H7 (cell line): Measurements from ENCODE around the gene PSMG4. TPM values are rescaled to one million over a fixed set of nuclear protein-coding genes. Genes with fewer than 3 reads are reported as not detected.

Source experiments
- DNase-seq: peaks from one replicate; pipeline ENCODE4 v3.0.0; 2012
- H3K27me3 ChIP-seq: 2 replicates; pipeline ENCODE4 v1.6.0; 2011; ENCODE audit warnings: mild to moderate bottlenecking, low read length; ENCODE audit not compliant: control insufficient read depth, insufficient read depth
- H3K36me3 ChIP-seq: replicated peaks from 2 replicates; pipeline ENCODE4 v1.5.1; 2011; ENCODE audit warnings: low read length; ENCODE audit not compliant: control insufficient read depth, insufficient read depth
- H3K4me3 ChIP-seq: 2 replicates; pipeline ENCODE4 v1.5.1; 2011; ENCODE audit warnings: low read depth, mild to moderate bottlenecking, control low read depth, low read length, moderate library complexity; ENCODE audit not compliant: insufficient read depth
- total RNA-seq: library from RNA; depleted of rRNA; stranded (reverse); fragments of >200 nt; shearing (Covaris generic); gene quantifications from 2 replicates; pipeline ENCODE4 v1.2.3, GENCODE V29; 2014

Gene PSMG4
- total RNA-seq, 1 experiment from 2014 or later: 37.9 TPM

DNA sequence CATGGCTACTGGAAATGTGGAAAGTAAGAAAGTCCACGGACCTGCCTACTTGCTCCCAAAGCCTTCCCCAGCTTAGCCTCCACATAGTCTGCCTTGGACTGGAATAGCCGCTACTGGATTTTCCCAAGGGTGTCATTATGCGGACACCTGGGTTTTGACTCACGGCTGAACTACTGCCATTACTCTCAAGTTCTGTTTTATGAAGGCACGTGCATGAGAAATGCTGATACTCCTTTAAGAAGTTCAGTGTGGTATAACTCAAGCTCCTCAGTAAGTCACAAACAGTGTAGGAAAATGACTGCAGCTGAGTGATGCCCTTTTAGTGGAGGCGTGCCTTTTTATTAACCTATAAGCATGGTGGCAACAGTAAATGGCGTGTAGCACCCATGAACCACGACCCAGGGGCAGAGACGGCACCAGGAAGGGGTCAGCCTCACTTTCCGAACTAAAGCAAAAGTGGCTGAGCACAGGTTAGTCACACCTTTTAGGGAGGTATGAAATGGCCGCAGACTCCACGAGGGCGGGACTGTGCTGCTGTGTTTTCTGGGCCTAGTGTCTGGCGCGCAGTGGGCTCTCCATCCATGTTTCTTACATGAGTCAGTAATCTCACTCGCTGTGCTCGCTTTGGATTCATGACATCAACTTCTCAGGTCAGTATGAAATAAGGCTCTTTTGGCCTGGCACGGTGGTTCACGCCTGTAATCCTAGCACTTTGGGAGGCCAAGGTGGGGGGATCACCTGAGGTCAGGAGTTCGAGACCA lies 23.9 kb downstream of the PSMG4 start:
- no peak overlapping the region for H3K4me3 ChIP-seq
- H3K36me3 ChIP-seq: peaks cover 9% of the 10 kb centered on the region
- no peak for DNase-seq
- H3K27me3 ChIP-seq: no peaks in the 10 kb centered on the region

DNA sequence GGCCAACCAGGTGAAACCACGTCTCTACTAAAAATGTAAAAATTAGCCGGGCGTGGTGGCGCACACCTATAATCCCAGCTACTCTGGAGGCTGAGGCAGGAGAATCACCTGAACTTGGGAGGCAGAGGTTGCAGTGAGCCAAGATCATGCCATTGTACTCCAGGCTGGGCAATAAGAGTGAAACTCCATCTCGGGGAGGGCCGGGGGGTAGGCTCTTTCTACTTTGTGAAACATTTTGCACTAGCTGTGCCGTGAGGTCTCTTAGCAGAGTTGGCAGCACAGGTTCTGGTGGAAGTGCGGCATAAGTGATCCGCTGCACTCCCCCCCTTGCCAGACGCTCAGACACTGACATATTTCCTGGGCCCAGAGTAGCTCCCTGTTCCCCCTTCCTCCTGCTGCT lies 24.5 kb downstream of the PSMG4 start:
- DNase-seq: no peak
- H3K36me3 ChIP-seq: peaks cover 9% of the 10 kb centered on the region
- no peaks in the 10 kb centered on the region for H3K27me3 ChIP-seq
- H3K4me3 ChIP-seq: no peak overlapping the region

DNA sequence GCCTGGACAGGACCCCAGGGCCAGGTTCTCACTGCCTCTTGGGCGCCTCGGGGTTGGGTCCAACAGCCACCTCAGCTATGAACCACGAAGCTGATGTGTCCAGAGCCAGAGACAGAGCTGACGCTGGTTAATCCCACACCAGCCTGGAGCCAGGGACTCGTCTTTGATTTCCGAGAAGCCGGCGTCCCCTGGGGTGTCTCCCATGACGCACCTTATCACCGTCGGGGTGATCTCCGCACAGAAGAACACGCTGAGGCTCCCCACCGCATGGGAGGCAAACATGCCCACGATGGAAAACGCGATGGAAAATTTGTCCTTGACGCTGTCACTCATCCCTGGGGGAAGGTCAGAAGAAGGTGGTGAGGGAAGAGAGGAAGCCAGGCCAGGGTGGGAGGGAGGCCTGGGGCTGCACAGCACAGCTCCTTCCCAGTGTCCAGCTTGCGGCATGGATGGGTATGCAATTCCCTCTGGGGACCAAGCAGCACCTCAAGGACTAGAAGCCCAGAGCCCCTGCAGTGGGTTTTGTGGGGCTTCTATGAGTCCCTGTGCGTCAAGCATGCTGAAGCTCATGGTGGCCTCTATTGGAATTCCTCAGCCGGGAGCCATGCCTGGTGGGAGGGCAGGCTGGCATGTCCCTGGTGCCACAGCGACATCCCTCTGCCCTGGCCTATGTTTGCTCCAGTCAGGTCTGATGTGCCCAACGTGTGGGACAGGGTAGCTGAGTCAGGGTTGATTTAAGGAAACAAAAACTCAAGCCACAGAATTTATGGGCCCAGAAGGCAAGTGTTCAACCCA lies 25.1 kb downstream of the PSMG4 start:
- DNase-seq: no peak
- Histone ChIP-seq H3K4me3 (no peak overlapping the region), H3K27me3 (no peaks in the 10 kb centered on the region), H3K36me3 (peaks cover 9% of the 10 kb centered on the region)

DNA sequence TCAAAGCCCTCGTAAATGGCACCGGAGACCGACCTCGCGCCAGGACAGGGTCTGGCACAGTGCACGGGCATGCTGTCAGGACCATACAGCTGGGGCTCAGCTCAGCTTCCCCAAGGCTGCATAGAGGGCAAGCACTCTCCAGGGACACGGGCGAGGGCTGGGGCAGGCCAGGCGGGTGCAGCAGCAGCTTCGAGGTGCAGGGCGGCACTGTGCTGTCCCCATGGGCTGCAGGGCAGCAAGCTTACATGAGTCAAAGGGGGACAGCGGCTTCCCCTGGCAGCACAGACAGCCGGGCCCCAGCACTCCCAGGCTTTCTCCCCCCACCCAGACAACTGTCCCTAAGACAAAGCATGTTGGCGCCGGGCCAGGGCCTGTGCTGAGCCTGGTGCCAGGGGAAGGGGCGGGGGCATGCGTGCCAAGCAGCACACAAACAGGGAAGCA lies 25.7 kb downstream of the PSMG4 start:
- Histone ChIP-seq H3K27me3 (no peaks in the 10 kb centered on the region), H3K4me3 (no peak overlapping the region), H3K36me3 (peaks cover 9% of the 10 kb centered on the region)
- DNase-seq: no peak

DNA sequence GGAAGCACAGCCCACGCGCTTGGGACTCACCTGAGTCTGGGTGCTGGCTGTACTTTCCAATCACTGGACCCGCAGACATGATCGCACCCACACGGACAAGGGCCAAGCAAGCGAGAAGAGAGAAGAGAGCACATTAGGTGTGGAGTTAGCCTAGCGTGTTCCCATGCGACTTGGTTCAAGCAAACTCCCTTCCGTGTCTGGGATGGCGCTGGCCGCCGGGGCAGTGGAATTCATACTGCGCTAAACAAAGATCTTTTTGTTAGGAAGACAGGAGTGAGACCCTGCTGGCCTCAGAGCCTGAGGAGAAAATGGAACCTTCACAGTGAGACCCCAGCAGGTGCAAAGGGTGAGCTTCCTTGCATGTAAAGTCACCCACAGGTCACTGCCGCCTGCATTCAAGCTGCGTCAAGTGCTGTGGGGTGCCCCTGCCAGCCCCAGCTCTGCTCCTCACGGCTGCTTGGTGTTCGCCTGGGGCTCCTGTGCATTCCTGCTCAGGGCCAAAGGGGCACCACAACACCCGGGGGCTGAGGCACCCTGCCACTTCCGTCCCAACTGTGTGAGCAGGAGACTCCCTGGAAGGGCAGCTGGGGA lies 26.4 kb downstream of the PSMG4 start:
- Histone ChIP-seq H3K27me3 (no peaks in the 10 kb centered on the region), H3K36me3 (peaks cover 9% of the 10 kb centered on the region), H3K4me3 (no peak overlapping the region)
- DNase-seq: no peak

DNA sequence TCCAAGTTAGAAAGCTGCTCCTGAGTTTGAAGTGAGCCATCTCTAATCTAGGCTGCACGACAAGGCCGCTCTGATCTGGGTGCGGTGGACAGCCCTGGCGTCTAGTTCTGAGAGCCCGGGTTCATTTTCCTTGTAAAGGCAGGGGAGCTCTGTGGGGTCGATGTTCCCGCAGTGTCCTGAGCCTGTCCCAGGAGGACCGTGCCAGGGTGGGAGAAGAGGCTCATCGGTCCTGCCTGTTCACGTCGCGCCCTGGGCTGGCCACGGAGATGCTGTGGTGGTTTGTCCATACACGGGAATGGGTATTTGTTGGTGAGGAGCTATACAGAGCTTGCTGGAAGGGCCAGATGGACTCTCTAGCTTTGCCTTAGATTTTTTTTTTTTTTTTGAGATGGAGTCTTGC lies 27.0 kb downstream of the PSMG4 start:
- Histone ChIP-seq H3K36me3 (peaks cover 9% of the 10 kb centered on the region), H3K4me3 (no peak overlapping the region), H3K27me3 (no peaks in the 10 kb centered on the region)
- no peak for DNase-seq

DNA sequence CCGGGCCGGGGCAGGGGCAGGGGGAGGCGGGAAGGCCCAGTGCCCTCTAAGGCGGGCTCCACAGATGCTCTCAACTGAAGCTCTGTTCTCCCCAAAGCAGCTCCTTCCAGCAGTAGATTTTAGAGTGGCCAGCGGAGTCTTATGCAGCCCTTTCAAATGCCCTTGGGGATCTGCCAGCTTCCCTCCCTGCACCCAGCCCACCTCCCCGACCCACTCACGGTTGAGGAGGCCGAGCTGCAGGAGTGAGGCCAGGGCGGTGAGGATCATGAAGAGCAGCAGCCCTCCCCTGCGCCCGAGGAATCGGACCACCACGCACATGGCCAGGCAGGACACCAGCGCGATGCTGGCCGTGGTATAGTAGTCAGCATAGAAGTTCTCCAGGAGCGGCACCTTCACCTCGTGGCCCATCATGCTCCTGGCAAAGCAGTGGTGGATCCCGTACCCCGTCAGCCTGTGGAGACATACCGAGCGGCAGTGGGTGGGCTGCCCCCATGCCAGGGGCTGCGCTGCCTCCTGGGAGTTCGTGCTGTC lies 28.0 kb downstream of the PSMG4 start:
- DNase-seq: no peak
- peaks cover 9% of the 10 kb centered on the region for H3K36me3 ChIP-seq
- no peak overlapping the region for H3K4me3 ChIP-seq
- H3K27me3 ChIP-seq: no peaks in the 10 kb centered on the region

DNA sequence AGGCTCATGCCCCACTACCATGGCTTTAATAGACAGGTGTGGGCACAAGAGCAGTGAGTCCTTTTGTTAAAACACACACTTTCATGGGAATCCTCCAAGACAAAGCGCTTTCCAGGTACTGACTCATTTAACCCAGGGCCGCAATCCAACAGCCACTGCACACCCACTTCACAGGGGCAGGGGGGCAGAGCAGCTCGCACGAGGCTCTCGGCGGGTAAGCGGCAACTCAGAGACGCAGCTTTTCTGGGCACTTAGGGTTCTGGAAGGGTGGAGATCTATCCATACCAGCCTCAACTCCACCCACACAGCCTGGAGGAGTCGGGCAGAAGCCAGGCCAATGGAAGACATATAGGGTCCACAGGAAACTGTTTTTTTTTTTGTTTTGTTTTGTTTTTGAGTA lies 28.6 kb downstream of the PSMG4 start:
- Histone ChIP-seq H3K27me3 (no peaks in the 10 kb centered on the region), H3K36me3 (peaks cover 8% of the 10 kb centered on the region), H3K4me3 (no peak overlapping the region)
- no peak for DNase-seq

DNA sequence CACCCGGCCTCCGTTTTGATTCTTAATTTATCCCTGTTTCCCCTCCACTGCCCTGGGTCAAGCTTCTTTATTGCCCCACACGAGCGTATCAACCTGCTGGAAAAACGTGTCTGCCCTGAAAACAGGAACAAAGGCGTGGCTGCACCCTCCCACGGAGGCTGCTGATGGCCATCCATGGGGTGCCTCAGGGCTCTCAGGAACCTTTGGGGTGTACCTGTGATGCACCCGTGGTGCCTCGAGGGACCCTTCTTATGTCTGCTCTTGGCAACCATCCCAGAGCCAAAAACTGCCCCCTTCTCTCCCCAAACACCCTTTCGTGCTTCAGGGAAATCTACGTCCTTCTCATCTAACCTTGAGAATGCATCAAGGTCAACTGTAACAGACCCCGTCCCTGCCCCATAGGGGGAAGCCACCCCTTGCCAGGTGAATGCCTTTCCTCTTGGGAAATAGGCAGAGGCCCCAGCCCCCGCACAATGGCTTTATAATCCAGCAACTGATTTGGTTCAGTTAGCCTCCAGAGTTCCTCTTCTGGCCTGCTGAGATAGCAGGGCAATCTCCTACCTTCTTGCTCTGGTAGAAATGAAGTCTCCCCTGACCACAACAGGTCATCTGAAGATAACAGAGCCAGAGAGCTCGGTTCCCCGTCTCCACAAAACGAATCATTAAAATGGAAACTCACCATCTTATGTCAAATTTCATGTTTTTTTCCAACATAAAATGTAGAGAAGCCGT lies 29.4 kb downstream of the PSMG4 start:
- DNase-seq: no peak
- no peaks in the 10 kb centered on the region for H3K27me3 ChIP-seq
- H3K4me3 ChIP-seq: no peak overlapping the region
- peaks cover 6% of the 10 kb centered on the region for H3K36me3 ChIP-seq

DNA sequence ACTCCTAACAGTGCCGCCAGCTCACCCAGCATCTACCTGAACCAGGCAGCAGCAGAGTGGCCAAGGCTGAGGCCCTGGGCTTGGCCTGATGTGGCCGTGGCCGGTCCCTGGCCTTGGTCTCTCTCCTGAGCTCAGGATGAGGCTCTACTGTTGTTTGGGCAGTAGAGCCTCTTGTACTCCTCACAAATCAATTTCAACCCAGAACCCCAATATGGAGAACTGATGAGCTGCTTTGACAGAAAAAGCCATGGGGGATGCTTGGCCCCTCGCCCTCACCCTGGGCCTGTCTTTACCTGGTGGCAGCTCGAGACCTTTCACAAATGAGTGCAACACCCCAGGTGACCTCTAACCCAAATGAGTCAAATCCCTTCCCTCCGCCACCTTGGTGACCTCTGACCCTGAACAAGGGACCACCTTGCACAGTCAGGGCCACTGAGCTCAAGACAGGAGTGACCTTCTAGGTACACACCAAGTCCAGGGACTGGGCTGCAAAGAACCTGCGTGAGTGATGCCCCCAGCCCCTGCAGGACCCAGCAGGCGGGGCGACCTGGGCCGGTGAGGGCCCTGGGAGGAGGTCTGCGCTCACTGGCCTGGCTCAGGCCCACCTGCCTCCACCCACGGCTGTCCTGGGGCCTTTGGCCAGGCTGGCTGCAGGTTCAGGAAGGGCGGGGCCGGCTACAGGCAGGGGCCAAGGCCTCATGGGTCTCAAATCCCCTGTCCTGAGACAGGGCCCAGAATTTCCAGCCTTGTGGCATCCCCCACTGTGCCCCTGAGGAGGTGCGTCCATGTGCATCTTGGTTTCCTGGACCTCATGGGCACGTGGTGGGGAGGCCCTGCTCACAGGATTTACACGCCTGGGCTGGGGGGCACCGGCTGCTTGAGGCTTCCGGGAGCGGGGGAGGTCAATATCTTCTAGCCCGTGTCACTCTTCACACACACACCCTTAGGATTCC lies 30.2 kb downstream of the PSMG4 start:
- no peak for DNase-seq
- H3K27me3 ChIP-seq: no peaks in the 10 kb centered on the region
- H3K36me3 ChIP-seq: peaks cover 1% of the 10 kb centered on the region

DNA sequence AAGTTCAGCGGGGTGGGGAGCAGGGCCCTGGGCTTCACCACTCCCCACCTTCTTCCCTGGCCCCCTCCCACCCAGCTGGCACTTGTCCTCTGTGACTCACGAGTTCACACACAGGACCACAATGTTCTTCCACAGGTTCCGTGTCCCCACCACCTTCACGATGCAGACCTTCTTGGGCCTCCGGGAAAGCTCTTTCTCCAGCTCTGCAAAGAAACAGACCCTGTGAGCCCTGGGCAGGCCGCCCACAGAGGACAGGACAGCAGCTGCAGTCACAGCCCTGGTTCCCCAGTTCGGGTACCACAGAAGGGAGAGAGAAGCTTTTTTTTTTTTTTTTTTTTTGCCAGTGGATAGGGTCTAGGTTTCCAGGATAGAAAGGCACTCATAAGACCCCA lies 30.9 kb downstream of the PSMG4 start:
- no peak for DNase-seq
- H3K4me3 ChIP-seq: no peak overlapping the region

More for the DNA sequence above, 30.2 kb downstream of the PSMG4 start:
- no peak overlapping the region for H3K4me3 ChIP-seq

DNA sequence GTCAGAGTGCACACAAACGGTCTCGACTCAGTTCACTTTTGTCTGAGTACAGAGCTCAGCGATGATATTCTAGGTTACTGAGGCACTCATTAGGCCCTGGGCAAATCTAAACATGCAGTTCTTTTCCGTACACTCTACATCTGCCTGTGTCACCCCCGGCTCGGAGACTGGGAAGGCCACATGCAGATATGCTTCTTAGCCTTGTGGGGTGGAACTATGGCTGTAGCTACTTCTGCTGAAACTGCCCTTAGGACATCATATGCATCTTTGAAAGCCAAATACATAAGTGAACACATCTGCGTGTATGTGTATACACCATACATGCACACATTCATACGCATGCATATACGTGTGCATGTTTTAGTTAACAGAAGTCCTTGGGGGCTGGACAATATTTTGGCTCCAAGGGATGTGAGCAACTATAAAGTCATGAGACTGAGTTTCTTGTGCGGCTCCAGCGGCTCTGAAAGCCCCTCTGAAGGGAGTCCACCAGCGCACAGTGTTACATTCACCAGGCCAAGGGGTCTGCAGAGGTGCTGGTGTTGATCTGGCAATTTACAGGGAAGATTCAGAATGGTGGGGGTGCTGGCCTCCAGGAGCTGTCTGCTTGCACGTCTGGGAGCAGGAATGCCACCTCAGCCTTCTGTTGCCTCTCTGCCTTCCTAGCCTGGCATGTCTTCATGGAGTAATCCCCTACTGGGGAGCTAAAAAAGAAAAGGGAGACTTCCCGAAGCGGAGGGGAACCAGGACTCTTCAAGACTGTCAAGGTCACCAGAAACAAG lies 31.6 kb downstream of the PSMG4 start:
- Histone ChIP-seq H3K27me3 (no peaks in the 10 kb centered on the region), H3K4me3 (no peak overlapping the region), H3K36me3 (peaks cover 1% of the 10 kb centered on the region)
- no peak for DNase-seq

More for the DNA sequence above, 30.9 kb downstream of the PSMG4 start:
- Histone ChIP-seq H3K36me3 (peaks cover 1% of the 10 kb centered on the region), H3K27me3 (no peaks in the 10 kb centered on the region)

DNA sequence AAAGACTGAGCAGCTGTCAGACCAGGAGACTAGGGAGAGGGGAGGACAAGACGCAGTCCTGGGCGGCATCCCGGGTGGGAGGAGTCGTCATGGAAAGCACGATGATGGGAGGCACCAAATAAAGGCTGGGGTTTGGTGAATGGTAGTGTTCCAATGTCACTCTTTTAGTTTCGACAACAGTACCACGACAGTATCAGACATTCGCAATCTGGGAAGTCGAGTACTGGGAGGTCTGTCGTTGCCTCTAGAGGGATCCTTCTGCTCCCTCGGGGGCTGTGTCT lies 32.1 kb downstream of the PSMG4 start:
- Histone ChIP-seq H3K4me3 (no peak overlapping the region), H3K27me3 (no peaks in the 10 kb centered on the region), H3K36me3 (no peaks in the 10 kb centered on the region; the same call in none of the 2 replicates)
- no peak for DNase-seq
